ENCODE measurements around the gene NOC4L.
A peak's percentile ranks its signal among the peaks of the same experiment; 100 is the strongest.
"Not testable (repeated sequence)": the region's sequence is repeated elsewhere in the genome, so short reads cannot be mapped to it uniquely, and the experiment has no call there.

Gene NOC4L

DNA sequence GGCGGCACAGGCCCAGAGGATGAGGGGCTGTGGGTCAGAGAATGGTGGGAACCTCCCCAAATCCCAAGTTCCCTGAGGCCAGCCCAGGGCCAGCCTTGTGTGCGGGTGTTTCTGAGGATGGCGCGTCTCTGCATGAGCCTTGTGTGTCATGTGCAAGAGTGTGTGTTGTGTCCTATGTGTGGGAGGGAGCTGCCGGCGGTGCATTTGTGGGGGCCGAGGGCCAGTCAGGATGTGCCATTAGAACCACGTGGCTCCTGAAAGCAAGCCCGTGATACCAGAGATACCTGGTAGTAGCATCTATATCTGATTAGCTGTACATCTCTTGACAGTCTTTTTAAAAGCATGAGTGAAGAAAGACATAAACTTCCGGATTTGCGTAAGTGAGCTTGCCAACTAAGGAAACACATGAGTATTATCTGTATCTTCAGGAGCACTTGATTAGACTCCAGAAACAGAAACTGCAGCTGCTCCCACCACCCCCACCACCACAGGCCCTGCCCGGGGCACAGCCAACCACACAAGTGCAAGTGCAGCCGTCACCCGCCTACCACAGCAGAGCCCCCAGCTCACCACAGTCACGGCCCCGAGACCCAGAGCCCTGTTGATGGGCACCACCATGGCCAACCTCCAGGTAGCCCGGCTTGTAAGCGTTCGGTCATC lies 19.4 kb upstream of the NOC4L start:
- DNase-seq = peak; percentile 75 to 78

DNA sequence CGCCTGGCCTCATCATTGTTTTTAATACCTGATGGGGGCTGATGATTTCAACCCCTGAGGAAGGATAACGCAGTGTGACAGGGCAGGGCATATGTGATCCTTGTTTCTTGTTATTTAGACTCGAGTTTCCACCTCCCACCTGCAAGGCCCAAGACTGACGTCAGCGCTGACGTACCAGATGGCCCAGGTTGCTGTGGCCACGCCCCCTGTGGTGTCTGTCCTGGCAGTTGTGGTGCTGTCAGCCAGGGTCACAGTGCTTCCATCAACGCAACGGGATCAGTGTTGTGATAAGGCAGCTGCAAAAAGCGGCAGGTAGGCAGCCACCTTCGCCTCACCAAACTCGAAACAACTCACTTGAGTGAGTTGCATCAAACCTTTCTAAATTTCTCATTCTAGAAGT lies 18.5 kb upstream of the NOC4L start:
- no peak for DNase-seq

DNA sequence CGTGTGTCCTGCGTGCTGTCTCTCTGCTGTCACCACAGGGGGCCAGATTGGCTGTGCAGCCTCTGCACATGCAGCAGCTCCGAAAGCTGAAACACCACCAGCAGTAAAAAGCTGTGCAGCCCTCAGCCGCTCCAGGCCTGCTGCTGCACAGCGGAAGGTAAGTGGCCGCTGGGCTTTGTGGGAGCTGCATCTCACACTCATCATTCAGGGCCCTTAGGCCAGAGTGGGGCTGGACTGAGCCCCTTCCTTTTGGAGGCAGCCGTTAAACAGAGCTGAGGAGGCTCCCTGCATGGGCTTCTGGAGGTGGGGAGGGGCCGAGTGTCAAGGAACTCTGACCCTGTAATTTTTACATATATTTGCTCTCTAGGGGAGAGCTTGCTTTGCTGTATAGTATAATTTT lies 17.2 kb upstream of the NOC4L start:
- no peak for DNase-seq

DNA sequence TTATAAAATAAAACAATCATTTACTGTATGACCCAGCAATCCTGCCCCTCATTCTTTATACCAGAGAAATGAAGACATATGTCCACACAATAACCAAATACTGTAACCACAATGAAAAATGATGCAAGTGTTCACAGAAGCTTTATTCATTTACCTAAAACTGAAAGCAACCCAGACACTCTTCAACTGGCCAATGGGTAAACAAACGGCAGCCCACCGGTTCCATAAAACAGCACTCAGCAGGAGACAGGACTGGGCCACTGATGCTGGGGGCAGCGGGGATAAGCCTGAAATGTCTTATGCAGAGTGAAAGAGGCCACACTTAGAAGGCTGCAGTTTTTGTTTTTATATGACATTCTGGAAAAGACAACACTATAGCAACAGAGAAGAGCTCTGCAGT lies 15.2 kb upstream of the NOC4L start:
- DNase-seq = no peak

DNA sequence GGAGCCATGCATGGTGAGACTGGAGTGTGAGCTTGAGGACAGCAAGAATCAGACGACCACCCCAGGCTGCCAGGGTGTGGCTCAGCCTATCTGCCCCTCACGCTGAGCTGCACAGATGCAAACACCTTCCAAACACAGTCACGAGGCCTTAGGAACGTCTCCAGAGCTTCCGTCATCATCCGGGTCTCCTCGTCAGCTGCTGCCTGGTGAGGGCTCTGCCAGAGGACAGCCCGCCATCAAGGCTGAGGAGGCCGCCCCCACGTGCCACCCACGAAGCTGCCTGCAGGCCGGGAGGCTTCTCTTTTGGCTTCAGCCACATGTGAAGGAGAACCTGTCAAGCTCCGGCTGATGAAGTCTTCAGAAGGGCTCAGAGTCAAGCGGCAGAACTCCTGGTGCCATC lies 13.6 kb upstream of the NOC4L start:
- DNase-seq = no peak

DNA sequence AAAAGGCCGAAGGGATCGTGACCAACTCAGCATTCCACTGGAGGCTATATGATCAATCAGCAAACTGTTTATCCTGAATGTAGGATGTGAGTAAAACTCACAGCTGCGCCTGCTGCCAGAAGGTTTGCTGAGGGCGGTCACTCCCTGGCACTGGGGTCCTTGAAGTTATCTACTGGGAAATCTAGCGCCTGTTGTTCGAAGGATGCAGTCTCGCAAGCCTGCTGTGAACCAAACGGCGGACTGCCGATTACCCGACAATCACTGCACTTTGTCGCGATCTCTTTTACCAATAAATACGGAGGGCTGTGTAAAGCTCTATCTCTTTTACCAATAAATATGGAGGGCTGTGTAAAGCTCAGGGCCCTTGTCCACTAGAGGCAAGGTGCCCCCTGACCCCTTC lies 13.0 kb upstream of the NOC4L start:
- no peak for DNase-seq

DNA sequence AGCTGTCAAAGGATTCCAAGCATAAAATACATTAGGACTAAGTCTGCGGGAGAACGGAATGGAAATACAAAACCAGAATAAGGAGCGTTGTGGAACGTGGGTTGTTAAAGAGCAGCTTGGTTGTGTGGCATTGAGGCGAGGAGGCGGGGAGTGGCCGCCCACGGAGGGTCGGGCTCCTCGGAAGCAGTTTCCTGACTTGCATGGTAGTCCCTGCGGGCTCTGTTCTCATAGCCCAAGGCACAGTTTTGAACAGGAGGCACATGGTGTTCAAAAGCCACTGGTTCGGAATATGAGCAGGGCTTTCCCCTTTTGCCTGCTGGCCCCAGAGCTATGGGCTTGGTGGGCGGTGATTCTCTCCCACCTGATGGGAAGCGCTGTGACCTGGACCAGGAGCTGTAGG lies 12.3 kb upstream of the NOC4L start:
- DNase-seq = no peak

DNA sequence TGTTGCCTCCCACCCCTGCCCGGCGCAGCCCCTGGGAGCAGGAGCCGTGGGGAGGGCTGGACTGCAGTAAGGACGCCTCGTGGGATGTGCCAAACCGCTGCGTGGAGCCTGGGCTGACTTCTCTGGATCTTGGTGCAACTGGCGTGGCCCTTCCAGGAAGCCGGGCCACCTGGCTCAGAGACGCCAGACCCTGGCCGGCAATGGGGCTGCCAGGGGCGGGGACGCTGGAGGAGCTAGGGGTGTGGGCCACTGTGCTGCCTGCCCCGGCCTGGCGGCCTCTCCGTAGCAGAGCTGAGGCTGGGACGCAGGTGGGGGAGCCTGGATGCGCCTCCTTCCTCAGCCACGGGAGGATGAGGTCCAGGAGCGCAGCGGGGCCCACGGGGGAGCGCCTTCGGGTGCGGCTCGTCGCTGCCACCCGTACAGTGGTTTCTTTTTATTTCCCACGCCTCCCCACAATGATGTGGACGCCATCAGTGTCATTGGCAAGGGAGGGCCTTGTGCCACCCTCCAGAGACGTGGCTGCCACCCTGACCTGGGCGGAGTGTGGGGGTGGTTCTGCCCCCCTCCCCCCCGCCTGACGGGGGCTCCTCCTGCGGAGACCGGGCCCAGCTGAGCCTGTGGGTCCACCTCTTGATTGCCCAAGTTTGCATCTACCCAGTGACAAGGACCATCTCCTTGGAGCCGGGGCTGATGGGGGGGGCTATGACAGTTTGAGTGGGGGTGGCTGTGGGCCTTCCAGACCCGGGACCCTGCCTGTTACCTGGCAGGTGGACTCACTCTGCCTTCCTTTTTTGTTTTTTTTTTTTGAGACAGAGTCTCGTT lies 11.4 kb upstream of the NOC4L start:
- DNase-seq = no peak

DNA sequence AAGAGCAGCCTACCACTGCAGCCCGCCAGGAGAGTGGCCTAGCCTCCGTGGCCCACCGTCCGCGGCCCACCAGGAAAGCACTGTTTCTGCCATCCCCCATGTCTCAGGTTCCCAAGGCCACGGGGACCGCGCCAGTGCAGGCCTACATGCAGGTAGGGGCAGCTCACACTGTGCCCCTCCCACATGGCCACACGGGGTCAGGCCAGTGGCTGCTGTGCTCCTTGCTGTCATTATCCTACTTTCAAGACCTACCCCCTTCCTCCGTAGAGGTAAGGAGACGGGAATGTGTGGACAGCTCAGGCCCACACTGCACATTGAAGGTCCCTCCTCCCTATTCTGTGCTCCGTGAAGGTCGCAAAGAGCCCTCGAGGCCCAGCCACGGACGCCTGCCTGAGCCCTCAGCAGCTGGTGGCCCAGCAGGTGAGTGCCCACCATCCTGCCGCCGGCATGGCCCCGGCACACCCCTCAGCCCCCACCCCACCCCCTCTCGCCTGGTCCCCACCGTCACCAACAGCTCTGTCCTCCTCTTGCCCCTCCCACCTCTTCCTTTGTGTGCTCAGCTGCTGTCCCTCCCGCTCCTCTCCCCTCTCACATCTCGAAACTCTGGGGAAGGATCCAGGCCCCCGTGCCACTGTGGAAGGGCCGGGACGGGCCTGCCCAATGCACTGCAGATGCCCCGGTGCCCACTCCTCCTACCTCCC lies 10.2 kb upstream of the NOC4L start:
- no peak for DNase-seq

DNA sequence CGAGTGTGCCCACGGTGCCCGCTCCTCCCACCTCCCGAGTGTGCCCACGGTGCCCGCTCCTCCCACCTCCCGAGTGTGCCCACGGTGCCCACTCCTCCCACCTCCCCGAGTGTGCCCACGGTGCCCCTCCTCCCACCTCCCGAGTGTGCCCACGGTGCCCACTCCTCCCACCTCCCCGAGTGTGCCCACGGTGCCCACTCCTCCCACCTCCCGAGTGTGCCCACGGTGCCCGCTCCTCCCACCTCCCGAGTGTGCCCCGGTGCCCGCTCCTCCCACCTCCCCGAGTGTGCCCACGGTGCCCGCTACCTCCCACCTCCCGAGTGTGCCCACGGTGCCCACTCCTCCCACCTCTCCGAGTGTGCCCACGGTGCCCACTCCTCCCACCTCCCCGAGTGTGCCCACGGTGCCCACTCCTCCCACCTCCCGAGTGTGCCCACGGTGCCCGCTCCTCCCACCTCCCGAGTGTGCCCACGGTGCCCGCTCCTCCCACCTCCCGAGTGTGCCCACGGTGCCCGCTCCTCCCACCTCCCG lies 9.5 kb upstream of the NOC4L start:
- DNase-seq = not testable (repeated sequence)

DNA sequence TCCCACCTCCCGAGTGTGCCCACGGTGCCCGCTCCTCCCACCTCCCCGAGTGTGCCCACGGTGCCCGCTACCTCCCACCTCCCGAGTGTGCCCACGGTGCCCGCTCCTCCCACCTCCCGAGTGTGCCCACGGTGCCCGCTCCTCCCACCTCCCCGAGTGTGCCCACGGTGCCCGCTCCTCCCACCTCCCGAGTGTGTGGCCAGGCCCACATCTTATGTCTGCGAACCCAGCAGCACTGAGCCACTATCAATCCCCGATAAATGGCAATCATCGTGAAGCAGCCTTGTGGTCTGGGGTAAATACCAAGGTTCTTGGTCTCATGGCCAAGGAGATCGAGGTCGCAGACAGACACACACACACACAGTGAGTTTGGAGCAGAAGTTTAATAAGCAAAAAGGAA lies 8.0 kb upstream of the NOC4L start:
- not testable (repeated sequence) for DNase-seq

DNA sequence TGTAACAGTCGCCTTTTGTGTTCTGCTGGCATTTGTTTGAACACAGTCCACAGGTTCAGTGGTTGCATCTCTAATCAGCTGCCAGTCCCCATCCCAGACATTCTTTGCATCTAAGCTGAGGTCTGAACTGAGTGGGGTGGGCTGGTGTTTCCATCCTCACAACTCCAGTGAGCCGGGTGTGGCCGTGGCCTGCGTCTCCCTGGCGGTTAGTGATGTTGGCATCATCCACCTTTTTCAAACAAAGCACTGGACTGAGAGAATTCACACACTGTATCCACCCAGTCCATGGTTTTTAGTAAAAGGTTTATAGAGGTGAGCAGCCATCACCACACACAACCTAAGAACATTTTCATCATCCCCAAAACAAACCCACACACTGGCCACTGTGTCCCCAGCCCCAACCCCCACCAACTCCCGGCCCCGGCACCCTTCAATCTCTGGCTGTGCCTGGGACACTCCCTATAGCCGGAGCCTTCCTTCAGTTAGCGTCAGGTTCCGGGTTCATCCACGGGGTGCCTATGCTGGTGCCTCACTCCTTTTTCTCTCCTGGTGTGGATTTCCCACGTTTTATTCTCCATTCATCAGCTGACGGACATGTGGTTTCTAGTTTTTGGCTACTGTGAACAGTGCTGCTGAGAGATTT lies 6.7 kb upstream of the NOC4L start:
- no peak for DNase-seq

DNA sequence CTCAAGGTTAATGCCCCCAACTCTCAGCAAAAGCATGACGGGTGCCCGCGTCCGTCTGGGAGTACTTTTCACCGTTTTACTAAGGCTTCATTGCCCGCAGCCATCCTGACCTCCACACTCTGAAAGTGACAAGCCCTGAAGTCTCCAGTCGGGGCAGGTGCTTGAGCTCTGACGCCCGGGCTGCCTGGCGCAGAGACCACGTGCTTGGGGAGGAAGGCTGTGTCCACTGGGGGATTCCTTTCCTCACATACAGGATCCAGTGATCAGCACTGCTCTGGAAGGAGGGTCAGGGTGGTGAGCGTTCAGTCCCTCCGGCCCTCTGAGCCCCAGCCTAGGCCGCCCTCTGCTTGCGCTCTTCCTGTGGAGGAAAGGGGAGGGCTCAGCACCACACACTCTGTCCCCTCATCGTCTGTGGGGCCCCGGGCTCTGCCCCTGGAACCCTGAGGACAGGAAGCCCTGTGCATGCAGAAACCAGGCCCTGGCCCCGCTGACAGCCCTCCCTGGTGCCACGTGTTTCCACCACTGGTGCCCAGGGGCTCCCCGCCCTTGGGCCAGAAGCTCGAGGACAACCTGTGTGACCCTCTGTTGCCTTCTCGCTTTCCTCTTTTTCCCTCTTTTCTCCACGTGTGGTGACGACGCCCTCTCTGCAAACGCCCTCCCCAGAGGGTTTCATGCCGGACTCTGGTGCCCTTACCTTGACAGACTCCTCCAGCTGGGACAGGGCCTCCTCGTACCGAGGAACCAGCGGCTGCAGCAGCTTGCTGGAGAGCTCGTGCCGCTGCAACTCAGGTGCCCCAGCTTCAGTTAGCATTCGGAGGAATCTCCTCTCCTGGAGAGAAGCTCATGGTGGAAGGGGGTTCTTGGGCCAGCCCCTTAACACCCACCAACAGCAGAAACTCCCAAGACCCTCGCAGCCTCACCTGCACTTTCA lies 5.1 kb upstream of the NOC4L start:
- no peak for DNase-seq

DNA sequence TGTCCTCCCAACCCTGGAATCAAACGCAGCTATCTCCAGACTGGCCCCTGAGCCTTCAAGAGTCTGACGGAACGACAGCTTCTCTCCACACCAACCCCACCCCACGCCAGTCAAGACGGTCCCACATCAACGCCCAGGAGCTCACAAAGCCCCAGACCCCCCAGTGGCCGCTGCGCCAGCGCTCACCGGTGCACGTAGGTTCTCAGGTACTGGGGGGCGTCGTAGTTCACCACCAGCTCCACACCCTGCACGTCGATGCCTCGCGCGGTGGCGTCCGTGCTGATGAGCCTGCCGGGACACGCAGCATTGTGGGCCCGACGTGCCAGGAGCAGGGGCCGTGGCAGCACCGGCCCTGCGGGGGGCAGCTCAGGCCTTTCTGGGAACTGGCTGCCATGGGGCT lies 4.3 kb upstream of the NOC4L start:
- DNase-seq = no peak

DNA sequence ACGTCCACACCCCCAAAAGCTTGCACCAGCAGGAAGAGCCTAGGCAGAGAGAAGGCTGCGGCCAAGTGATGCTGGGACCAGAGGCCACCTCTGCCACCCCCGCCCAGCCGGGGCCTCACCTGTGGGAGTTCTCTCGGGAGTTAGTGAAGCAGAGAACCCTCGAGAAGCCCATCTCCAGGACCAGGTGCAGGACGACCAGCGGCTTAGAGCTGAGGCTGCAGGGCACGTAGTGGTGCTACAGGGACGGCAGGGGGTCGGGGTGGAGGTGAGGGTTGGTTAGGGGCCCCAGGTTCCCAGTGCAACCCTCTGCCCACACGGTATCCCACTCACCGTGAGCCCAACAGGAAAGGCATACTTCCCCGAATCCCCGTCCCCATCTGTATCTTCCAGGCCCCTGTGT lies 3.8 kb upstream of the NOC4L start:
- DNase-seq = no peak

DNA sequence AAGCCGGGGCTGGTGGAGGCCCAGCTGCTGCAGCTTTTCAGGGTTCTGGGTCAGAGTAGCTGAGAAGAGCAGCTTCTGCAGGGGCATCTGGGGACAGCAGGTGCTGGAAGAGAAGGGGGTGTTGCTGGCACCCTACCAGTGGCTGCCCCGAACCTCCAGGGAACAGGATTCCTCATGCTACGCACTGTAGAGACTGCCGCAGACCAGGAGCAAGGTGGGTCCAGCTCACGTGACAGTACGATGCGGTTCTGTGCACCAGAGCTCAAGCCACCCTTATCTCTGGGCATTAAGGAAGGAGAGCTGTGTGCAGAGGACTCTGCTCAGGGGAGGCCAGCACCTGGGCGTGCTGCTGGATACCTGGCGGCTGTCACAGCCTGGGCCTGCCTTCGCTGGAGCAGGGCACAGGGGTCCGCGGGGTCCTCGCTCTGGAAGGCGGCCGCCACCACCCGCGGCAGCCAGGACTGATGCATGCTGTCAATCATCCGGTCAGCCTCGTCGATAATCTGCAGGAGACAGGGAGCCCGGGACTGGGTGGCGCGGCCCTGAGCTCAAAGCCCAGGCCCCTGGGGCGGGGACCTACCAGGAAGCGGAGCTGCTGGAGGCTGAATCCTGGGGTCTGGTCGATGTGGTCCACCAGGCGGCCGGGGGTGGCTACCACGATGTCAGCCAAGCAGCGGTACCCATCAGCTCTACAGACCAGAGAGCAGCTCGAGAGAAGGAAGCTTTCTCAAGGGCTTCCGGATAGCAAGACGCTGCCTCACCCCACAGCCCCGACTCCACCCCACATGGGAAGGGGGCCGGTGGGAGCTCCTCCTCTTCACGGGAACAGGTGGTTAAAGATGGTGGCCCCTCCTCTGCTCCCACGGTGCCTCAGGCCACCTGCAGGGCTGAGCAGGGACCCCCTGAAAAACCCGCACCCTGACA lies 3.1 kb upstream of the NOC4L start:
- no peak for DNase-seq

DNA sequence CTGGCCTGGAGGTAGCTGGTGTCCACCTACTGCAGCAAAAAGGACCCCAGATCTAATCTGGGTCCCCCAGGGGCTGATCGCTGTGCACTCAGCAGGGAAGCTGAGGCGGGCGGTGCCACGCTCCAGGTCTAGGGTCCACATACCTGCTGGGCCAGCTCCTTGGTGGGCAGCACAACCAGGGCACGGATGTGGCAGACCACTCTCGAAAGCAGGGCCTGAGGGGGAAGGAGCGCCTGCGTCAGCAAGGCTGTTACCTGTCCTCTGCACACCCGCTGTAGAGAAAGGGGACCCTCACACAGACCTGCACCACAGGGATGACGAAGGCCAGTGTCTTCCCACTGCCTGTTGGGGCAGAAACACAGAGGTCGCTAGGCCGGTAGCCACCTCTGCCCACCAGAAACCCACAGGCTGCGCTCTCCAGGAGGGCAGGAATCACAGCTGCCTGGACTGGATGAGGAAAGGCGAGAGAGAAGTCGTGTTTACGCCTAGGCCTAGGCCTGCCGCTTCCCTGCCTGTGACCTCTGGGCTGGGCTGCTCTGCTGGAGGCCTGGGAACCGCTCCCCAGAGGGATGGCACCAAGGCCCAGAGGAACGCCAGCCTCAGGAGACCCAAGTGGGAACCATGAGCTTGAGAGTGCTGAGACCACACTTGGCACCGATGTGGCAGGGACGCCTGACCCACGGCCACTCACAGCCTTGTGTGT lies 2.1 kb upstream of the NOC4L start:
- DNase-seq = no peak

DNA sequence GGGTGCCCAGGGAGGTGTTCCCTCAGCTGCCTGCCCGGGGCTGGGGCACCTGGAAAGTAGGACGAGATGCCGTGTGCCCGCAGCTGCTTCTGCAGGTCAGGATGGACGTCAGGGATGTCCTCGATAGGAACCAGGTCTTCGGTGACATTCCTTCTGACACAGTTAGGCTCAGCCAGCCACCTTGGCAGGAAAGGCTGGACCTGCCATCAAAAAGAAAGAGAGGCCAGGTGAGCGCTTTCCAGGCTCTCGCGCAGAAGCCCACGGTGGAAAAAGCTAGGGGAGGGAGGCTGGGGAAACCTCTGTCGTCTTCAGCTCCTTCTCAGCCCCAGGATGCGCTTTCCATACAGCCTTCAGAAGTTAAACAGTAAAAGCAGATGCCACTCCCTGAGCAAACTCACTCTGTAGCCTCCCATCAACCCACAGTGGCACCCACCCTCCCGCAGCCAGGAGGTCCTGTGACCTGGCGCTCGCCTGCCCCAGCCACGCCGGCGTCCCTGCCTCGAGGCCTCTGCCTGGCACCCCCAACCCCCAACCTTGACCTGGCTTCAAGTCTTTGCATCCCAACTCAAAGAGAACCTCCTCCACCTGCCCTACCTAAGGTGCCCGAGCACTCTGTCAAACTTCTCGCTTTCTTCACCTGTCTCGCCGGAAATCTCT lies 1.4 kb upstream of the NOC4L start:
- DNase-seq = no peak

DNA sequence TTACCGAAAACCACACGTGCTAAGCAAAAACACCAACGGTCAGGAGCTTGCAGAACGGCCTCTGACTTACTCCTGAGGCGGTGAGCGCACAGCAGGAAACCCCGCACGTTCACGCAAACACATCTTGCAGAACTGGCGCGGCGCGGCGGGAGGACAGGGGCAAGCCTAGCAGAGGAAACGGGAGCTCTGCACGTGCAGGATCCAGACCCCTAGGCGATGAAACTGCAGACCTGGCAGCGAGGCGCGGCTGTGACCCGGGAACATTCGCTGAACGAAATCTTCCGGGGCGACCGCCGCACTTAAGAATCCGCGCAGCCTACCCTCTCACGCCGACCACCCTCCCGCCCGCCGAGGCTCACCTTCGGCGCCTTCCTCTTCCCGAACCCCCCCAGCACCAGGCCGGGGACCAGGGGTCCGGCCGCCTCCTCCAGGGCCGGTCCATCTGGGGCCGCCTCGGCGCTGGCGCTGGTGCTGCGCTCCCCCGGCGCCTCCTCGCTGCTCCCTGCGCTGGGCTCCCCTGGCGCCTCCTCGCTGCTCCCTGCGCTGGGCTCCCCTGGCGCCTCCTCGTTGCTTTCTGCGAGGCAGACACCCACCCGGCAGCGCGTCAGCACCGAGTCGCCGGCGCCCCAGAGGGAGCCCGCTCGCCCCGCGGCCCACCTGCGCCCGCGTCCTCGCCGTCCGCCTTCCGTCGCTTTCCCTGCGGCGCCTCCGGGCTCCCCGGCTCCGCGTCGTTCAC lies 753 bp upstream of the NOC4L start:
- DNase-seq = no peak

Data from Kasumi-1 (cell line).